Measurements from ENCODE around the gene C16orf96. TPM values are rescaled to one million over a fixed set of nuclear protein-coding genes. Genes with fewer than 3 reads are reported as not detected.
A peak's percentile ranks its signal among the peaks of the same experiment; 100 is the strongest.

The C16orf96 gene
- total and polyA plus RNA-seq, 2 of the 8 experiments (the other 6 are each of a cell fraction or from before 2014, with no cell fraction given): 1.0 to 1.3 TPM

GRCh38 chr16:4529085-4530060 is 26.8 kb upstream of the C16orf96 start (continued):
- TF ChIP-seq ATF2 (IDR thresholded peaks at IDR 0.05; ENCODE audit: low read length) (peak; percentile 94), RBBP5 (IDR thresholded peaks at IDR 0.05; ENCODE audit: borderline replicate concordance, low read depth, low read length) (no peak), SP1 (IDR thresholded peaks at IDR 0.05; ENCODE audit: low read depth, low read length) (0 out of 2 replicates have a peak, but pooled peaks have one; percentile 22), JUND (IDR thresholded peaks at IDR 0.05; ENCODE audit: low read length) (peak; percentile 52; the same call in 1 of the 2 replicates), EZH2 (IDR thresholded peaks at IDR 0.05; ENCODE audit: low read depth, low read length, severe bottlenecking) (no peak), EP300 (IDR thresholded peaks at IDR 0.05; ENCODE audit: borderline replicate concordance in 1 of 2, low read depth in 2 of 2, low read length in 2 of 2) (0 out of 3 replicates have a peak, but pooled peaks of 1 of the 2 experiments have one; percentile 59), HDAC2 (IDR thresholded peaks at IDR 0.05; ENCODE audit: borderline replicate concordance in 1 of 2, low read depth in 2 of 2, low read length in 2 of 2) (0 out of 4 replicates have a peak, but pooled peaks of 1 of the 2 experiments have one; percentile 72), ASH2L (IDR thresholded peaks at IDR 0.05; ENCODE audit: low read length) (peak; percentile 61), RFX5 (IDR thresholded peaks at IDR 0.05; ENCODE audit: borderline replicate concordance, low read depth, low read length) (no peak), NANOG (IDR thresholded peaks at IDR 0.05; ENCODE audit: insufficient read depth, low read depth, low read length, poor library complexity, severe bottlenecking) (peak; percentile 49), CBX5 (IDR thresholded peaks at IDR 0.05; ENCODE audit: low read depth, low read length) (no peak), JUN (IDR thresholded peaks at IDR 0.05; ENCODE audit: low read depth, low read length) (0 out of 2 replicates have a peak, but pooled peaks have one; percentile 27), MAX (IDR thresholded peaks at IDR 0.05) (peak; percentile 54; the same call in 1 of the 2 replicates), POLR2AphosphoS5 (IDR thresholded peaks at IDR 0.05; ENCODE audit: low read depth, low read length) (peak; percentile 51; the same call in 1 of the 2 replicates)
- TF ChIP-seq, protein P1, sequence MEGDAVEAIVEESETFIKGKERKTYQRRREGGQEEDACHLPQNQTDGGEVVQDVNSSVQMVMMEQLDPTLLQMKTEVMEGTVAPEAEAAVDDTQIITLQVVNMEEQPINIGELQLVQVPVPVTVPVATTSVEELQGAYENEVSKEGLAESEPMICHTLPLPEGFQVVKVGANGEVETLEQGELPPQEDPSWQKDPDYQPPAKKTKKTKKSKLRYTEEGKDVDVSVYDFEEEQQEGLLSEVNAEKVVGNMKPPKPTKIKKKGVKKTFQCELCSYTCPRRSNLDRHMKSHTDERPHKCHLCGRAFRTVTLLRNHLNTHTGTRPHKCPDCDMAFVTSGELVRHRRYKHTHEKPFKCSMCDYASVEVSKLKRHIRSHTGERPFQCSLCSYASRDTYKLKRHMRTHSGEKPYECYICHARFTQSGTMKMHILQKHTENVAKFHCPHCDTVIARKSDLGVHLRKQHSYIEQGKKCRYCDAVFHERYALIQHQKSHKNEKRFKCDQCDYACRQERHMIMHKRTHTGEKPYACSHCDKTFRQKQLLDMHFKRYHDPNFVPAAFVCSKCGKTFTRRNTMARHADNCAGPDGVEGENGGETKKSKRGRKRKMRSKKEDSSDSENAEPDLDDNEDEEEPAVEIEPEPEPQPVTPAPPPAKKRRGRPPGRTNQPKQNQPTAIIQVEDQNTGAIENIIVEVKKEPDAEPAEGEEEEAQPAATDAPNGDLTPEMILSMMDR (IDR thresholded peaks at IDR 0.05; ENCODE audit: control extremely low read depth in 1 of 3, insufficient read depth in 1 of 3, low read depth in 1 of 3, low read length in 3 of 3): 0 out of 4 replicates have a peak, but pooled peaks of 1 of the 3 experiments have one; percentile 2

All from H1 (cell line).